Endodermal cell (in vitro differentiated cells): Measurements from ENCODE around the gene CXCL6. TPM values are rescaled to one million over a fixed set of nuclear protein-coding genes. Genes with fewer than 3 reads are reported as not detected.

Experiments used
- DNase-seq: peaks from one replicate; pipeline ENCODE4 v3.0.0-alpha.2; 2017
- H3K27ac ChIP-seq: 2 replicates; pipeline ENCODE4 v1.5.1; 2013; ENCODE audit warnings: mild to moderate bottlenecking, low read depth, low read length, moderate library complexity
- H3K27me3 ChIP-seq: 2 replicates; pipeline ENCODE4 v1.6.1; 2013; ENCODE audit warnings: mild to moderate bottlenecking, low read length, moderate library complexity; ENCODE audit not compliant: insufficient read depth, control insufficient read depth, poor library complexity, severe bottlenecking
- H3K36me3 ChIP-seq: 2 replicates; pipeline ENCODE4 v1.7.0; 2013; ENCODE audit warnings: mild to moderate bottlenecking, low read length, moderate library complexity; ENCODE audit not compliant: control insufficient read depth, insufficient read depth
- H3K4me1 ChIP-seq: one replicate; pipeline ENCODE4 v1.7.0; 2013; ENCODE audit warnings: low read length; ENCODE audit not compliant: control insufficient read depth, insufficient read depth
- H3K4me3 ChIP-seq: 2 replicates; pipeline ENCODE4 v1.5.1; 2013; ENCODE audit warnings: mild to moderate bottlenecking, low read length, moderate library complexity
- H3K9ac ChIP-seq: 2 replicates; pipeline ENCODE4 v1.6.1; 2013; ENCODE audit warnings: mild to moderate bottlenecking, low read length, moderate library complexity; ENCODE audit not compliant: poor library complexity, severe bottlenecking; ENCODE audit errors: extremely low read depth
- H3K9me3 ChIP-seq: 2 replicates; pipeline ENCODE4 v1.6.1; 2013; ENCODE audit warnings: mild to moderate bottlenecking, low read length, moderate library complexity; ENCODE audit not compliant: control insufficient read depth
- H3K27ac Mint-ChIP-seq: 2 replicates; pipeline ENCODE4 v1.8.0; 2020; ENCODE audit warnings: mixed read lengths
- H3K27me3 Mint-ChIP-seq: 2 replicates; pipeline ENCODE4 v1.8.0; 2021; ENCODE audit warnings: mild to moderate bottlenecking, mixed read lengths; ENCODE audit not compliant: insufficient read depth
- H3K36me3 Mint-ChIP-seq: 2 replicates; pipeline ENCODE4 v1.8.0; 2020; ENCODE audit warnings: low read depth, mixed read lengths
- H3K4me1 Mint-ChIP-seq: 2 replicates; pipeline ENCODE4 v1.8.0; 2020; ENCODE audit warnings: mixed read lengths
- H3K4me3 Mint-ChIP-seq: 2 replicates; pipeline ENCODE4 v1.8.0; 2020; ENCODE audit warnings: mild to moderate bottlenecking, moderate library complexity, mixed read lengths
- H3K9me3 Mint-ChIP-seq: 2 replicates; pipeline ENCODE4 v1.8.0; 2020; ENCODE audit warnings: mild to moderate bottlenecking, mixed read lengths
- WGBS, 2 experiments: methylation state at CpG; one replicate each; pipeline versions ENCODE4 v1.1.5 to v1.1.7; 2013; ENCODE audit warnings: missing lambda C conversion rate in 2 of 2, mixed read lengths in 1 of 2; ENCODE audit not compliant: insufficient coverage in 1 of 2, insufficient read length in 1 of 2; 5-methylcytosine and 5-hydroxymethylcytosine counted together
- total RNA-seq, 2 donors: library from RNA; stranded (reverse); fragmentation: NEBNext Ultra II Directional in 1 of 2; extraction: Animal tissue kit (Norgen Biotek cat#: 25700) in 1 of 2; gene quantifications; 2 replicates in 1 of 2; 3 replicates in 1 of 2; pipeline ENCODE4 v1.2.1, GENCODE V29; 2021
- TF ChIP-seq, protein P1 (sequence below): fragments of 200-600 bp; sonication (generic); conservative IDR thresholded peaks from 2 replicates; pipeline ENCODE4 v1.5.0; 2021; ENCODE audit warnings: antibody characterized with exemption, mild to moderate bottlenecking

CXCL6 gene
- total RNA-seq, 2 donors from 2014 or later = 0.46 to 1.2 TPM

DNA sequence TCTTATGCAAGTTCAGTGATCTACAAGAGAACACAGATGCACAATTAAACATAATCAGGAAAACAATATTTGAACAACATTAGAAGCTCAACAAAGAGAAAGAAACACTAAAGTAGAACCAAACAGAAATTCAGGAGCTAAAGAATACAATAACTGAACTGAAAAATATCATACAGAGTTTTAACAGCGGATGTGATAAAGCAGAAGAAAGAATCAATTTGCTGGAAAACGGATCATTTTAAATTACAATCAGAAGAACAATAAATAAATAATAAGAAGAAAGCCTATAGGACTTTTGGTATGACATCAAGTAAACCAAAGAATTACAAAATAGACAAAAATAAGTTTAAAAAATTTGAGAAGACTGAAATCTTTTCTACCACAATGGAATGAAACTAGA, 36.3 kb upstream of the CXCL6 start:
- Histone ChIP-seq H3K9me3 (no peaks in the 10 kb centered on the region), H3K9ac (no peak overlapping the region), H3K27me3 (no peaks in the 10 kb centered on the region), H3K36me3 (no peaks in the 10 kb centered on the region), H3K4me1 (no peaks in the 10 kb centered on the region), H3K4me3 (no peak overlapping the region), H3K27ac (no peak overlapping the region)
- no peaks in the 10 kb centered on the region for H3K4me1 Mint-ChIP-seq
- no peak overlapping the region for H3K4me3 Mint-ChIP-seq
- WGBS, 2 experiments = 100% methylated on average over 1 of the region's 2 CpGs; no CpG with 5 or more reads in 1 of the 2 experiments
- H3K27ac Mint-ChIP-seq = no peak overlapping the region
- TF ChIP-seq, protein P1, sequence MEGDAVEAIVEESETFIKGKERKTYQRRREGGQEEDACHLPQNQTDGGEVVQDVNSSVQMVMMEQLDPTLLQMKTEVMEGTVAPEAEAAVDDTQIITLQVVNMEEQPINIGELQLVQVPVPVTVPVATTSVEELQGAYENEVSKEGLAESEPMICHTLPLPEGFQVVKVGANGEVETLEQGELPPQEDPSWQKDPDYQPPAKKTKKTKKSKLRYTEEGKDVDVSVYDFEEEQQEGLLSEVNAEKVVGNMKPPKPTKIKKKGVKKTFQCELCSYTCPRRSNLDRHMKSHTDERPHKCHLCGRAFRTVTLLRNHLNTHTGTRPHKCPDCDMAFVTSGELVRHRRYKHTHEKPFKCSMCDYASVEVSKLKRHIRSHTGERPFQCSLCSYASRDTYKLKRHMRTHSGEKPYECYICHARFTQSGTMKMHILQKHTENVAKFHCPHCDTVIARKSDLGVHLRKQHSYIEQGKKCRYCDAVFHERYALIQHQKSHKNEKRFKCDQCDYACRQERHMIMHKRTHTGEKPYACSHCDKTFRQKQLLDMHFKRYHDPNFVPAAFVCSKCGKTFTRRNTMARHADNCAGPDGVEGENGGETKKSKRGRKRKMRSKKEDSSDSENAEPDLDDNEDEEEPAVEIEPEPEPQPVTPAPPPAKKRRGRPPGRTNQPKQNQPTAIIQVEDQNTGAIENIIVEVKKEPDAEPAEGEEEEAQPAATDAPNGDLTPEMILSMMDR = no peak
- DNase-seq = no peak
- H3K9me3 Mint-ChIP-seq = no peaks in the 10 kb centered on the region
- no peaks in the 10 kb centered on the region for H3K36me3 Mint-ChIP-seq
- H3K27me3 Mint-ChIP-seq = no peaks in the 10 kb centered on the region

DNA sequence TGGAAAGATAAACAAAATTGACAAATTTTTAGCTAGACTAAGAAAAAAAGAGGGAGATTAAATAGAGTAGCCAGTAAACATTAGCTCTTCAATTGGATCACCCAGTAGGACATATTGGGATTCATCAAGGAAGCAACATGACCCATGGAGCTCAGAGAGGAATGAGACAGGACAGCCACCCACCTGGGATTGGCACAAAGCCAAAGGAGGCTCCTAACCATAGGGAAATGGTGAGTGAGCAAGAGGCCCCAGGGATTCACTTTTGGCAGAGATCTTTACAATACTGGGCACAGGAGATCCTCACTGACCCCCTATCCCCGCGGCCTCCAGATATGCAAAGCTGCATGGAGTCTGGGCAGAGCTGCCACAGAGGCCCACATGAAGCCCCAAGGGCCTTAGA, 34.8 kb upstream of the CXCL6 start:
- 93 to 100% methylated on average over 2 of the region's 2 CpGs for WGBS, 2 experiments
- H3K9me3 Mint-ChIP-seq = no peaks in the 10 kb centered on the region
- H3K27ac Mint-ChIP-seq = no peak overlapping the region

DNA sequence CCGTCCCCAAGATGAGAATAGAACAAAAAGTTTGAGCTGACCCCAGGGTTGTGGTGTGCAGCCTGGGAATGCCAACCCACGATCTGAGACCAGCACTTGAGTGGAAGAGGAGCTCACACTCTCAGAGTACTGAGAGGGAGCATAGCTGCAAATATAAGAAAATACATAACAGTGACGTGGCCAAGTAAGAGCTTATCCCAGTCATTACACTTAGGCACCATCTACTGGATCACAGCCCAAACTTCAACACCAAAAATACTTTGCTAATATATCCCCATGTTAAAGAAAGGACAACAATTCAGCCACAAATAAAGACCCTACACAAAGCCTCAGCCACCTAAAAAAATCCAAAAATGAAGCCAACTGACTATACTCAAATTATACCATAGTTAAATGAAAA, 33.3 kb upstream of the CXCL6 start:
- TF ChIP-seq, protein P1 = no peak
- H3K27me3 Mint-ChIP-seq = no peaks in the 10 kb centered on the region
- 83 to 86% methylated on average over 2 to 3 of the region's 3 CpGs for WGBS, 2 experiments

More for the DNA sequence above, 34.8 kb upstream of the CXCL6 start:
- Histone ChIP-seq H3K36me3 (no peaks in the 10 kb centered on the region), H3K27ac (no peak overlapping the region), H3K9me3 (no peaks in the 10 kb centered on the region), H3K9ac (no peak overlapping the region), H3K27me3 (no peaks in the 10 kb centered on the region), H3K4me1 (no peaks in the 10 kb centered on the region), H3K4me3 (no peak overlapping the region)
- no peak for DNase-seq
- TF ChIP-seq, protein P1 = no peak
- Mint-ChIP-seq H3K4me1 (no peaks in the 10 kb centered on the region), H3K4me3 (no peak overlapping the region), H3K36me3 (no peaks in the 10 kb centered on the region), H3K27me3 (no peaks in the 10 kb centered on the region)

More for the DNA sequence above, 33.3 kb upstream of the CXCL6 start:
- no peaks in the 10 kb centered on the region for H3K9me3 ChIP-seq
- no peak overlapping the region for H3K27ac ChIP-seq
- H3K36me3 Mint-ChIP-seq = no peaks in the 10 kb centered on the region
- H3K4me3 ChIP-seq = no peak overlapping the region
- H3K9ac ChIP-seq = no peak overlapping the region
- H3K4me1 Mint-ChIP-seq = no peaks in the 10 kb centered on the region
- H3K27ac Mint-ChIP-seq = no peak overlapping the region
- DNase-seq = no peak
- no peaks in the 10 kb centered on the region for H3K36me3 ChIP-seq
- H3K4me1 ChIP-seq = no peaks in the 10 kb centered on the region
- no peaks in the 10 kb centered on the region for H3K9me3 Mint-ChIP-seq
- no peak overlapping the region for H3K4me3 Mint-ChIP-seq
- no peaks in the 10 kb centered on the region for H3K27me3 ChIP-seq
